AG04449 (cell line): ENCODE data around the gene DMBT1.

Experiments used
- CTCF ChIA-PET: fragments of 350-600 bp; formaldehyde crosslinking; extraction: SDS; loops from one replicate; lab custom pipeline; 2021; ENCODE audit warnings: antibody characterized with exemption; lab: Yijun Ruan, JAX
- POLR2A ChIA-PET: fragments of 400-600, 350-600 bp; formaldehyde crosslinking; extraction: SDS; loops from one replicate; lab custom pipeline; 2020; ENCODE audit warnings: antibody characterized with exemption, inconsistent platforms; lab: Yijun Ruan, JAX
- DNase-seq: peaks from one replicate; pipeline ENCODE4 v3.0.0-alpha.2; 2010; ENCODE audit warnings: low read depth, low spot score
- H3K4me3 ChIP-seq: 2 replicates; pipeline ENCODE4 v1.5.1; 2011; ENCODE audit warnings: low read depth, mild to moderate bottlenecking, control low read depth, low read length
- CTCF ChIP-seq: IDR thresholded peaks from one replicate; pipeline ENCODE4 v1.5.1; 2011; ENCODE audit warnings: mild to moderate bottlenecking, moderate library complexity, low read length, control low read depth, inconsistent platforms; ENCODE audit not compliant: insufficient read depth; ENCODE audit errors: missing control alignments

The DMBT1 gene

GRCh38 chr10:122541541-122542002, 19.0 kb upstream of the DMBT1 start:
- TF ChIP-seq CTCF, result no peak
- ChIA-PET CTCF (no interaction called here), POLR2A (no interaction called here)
- no peak overlapping the region for H3K4me3 ChIP-seq
- no peak for DNase-seq

GRCh38 chr10:122543676-122544445, 16.7 kb upstream of the DMBT1 start:
- H3K4me3 ChIP-seq, result no peak overlapping the region
- CTCF ChIA-PET, result interaction anchor here (0.9 to 1.0 kb wide), 2 partner anchors 22 to 23 kb away, joined by 3 to 4 read pairs; no protein-coding TSS in a partner anchor
- no peak for DNase-seq
- POLR2A ChIA-PET, result no interaction called here
- TF ChIP-seq CTCF, result no peak

GRCh38 chr10:122544493-122544892, 16.1 kb upstream of the DMBT1 start:
- ChIA-PET CTCF (interaction anchor here (0.9 to 1.5 kb wide), 2 partner anchors 21 kb away, joined by 3 to 8 read pairs; no protein-coding TSS in a partner anchor), POLR2A (no interaction called here)
- H3K4me3 ChIP-seq, result no peak overlapping the region
- DNase-seq, result no peak
- no peak for TF ChIP-seq CTCF

GRCh38 chr10:122546242-122546641, 14.3 kb upstream of the DMBT1 start:
- DNase-seq, result no peak
- POLR2A ChIA-PET, result no interaction called here
- H3K4me3 ChIP-seq, result no peak overlapping the region
- no peak for TF ChIP-seq CTCF
- CTCF ChIA-PET, result interaction anchor here (1.1 to 2.7 kb wide), 2 partner anchors 12 to 19 kb away, joined by 3 to 12 read pairs; no protein-coding TSS in a partner anchor

GRCh38 chr10:122548407-122549085, 12.0 kb upstream of the DMBT1 start:
- no peak for TF ChIP-seq CTCF
- H3K4me3 ChIP-seq, result no peak overlapping the region
- POLR2A ChIA-PET, result no interaction called here
- CTCF ChIA-PET, result interaction anchor here (1.3 to 2.7 kb wide), 2 partner anchors 17 to 281 kb away, joined by 3 to 12 read pairs; no protein-coding TSS in a partner anchor
- DNase-seq, result no peak

GRCh38 chr10:122549636-122550035, 10.9 kb upstream of the DMBT1 start:
- POLR2A ChIA-PET, result no interaction called here
- no peak for DNase-seq
- CTCF ChIA-PET, result interaction anchor here (0.8 to 1.8 kb wide), 3 partner anchors 16 to 250 kb away, joined by 3 to 6 read pairs (median 3); no protein-coding TSS in a partner anchor
- H3K4me3 ChIP-seq, result no peak overlapping the region
- TF ChIP-seq CTCF, result no peak
